ENCODE results near the gene SLC30A4.

Gene SLC30A4

DNA sequence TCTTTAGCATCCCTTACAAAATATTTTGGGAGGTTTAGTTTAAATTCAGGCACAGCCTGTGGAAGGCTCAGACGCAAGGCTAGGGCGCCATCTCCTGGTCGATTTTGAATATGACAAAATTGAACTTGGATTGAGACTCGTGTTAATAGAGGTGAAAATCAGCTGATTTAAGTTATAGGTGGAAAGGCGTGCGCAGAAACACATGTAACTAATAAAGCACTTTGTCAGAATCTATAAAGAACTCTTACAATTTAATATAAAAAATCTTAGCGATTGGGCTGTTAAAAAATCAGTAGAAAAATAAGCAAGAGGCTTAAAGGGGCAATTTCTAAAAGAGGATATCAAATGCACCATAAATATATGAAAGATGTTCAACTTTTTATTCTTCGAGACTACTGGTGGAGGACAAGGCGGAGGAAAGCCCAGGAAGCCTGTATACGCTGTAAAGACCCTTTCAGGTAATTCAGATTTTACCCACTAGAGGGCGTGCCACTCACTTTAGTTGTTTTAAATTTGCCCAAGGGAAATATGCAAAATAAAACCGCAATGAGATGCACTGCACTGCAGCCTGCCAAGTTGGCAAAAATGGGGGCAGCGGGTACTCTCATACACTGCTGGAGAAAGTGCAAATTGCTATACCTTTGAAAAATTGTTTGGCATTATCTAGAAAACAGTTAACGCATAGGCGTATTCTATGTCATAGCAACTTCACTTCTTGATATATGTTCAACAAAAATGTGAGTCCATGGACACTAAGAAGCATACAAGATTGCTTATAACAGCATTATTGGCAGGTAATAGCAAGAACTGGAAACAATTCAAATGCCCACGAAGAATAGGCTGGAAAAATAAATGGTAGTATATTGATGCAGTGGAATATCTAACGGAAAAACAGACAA, 64.7 kb downstream of the SLC30A4 start:
- DNase-seq (ENCODE audit: low read depth, low spot score) = peak; percentile 88
- H3K4me3 ChIP-seq (ENCODE audit: low read length) = peak overlapping the region; percentile 56

DNA sequence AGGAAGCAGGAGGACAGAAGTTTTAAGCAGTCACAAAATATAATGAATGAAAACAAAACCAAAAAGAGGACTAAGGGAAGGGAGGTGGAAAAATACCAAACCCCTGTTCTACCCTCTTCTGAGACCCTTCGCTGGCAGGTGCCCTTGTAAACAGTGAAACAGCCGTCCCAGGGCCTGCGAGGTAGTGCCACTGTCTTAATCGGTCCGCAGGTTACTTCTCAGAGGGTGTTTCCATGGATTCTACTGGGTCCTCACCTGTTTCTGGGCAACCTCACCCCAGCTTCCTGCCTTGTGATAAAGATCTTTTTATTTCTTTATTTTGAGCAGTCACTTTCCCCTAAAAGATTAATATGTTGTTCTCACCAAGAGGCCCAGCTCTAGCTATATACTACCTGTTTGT, 65.3 kb downstream of the SLC30A4 start:
- peak; percentile 31 for DNase-seq (ENCODE audit: low read depth, low spot score)
- no peak overlapping the region for H3K4me3 ChIP-seq (ENCODE audit: low read length)

DNA sequence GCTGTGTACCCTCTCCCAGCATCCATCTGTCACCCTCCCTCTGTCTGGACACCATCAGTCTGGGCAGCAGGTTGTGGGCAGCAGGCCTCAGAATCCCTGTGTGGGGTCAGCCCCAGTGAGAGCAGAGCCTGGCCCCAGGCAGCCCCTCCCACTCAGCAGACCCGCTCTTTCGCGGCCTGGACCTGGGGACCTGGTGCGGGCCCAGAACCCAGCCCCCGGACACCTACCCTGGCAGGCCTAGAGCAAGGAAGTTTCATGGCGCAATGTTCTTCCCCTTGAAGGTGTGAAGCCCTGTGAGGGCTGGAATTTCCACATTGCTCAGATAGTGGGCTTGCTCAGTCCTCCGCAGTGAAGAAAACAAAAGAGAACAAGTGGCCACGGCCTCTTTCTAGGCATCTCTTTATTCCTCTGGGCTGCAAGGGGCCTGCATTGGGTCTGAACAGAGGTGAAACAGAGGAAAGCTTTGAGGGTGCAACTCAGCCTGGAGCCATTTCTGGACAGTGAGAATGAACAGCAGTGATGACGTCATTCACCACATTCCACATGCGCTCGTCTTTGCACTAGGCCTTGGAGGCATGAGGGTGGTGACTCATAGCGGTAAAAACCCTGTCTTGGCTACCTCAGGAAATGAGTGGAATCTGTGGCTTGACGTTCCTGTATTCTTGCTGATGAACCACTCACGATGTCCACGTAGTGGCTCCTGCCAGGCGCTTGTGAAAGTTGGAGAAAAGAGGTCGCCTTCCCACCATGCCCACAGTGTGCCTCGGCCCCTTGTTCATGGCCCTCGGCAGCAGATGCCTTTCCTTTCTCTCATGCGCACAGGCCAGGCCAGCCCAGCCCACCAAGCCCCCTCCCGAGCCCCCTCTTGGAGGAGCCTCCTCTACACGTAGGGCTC, 66.1 kb downstream of the SLC30A4 start:
- no peak overlapping the region for H3K4me3 ChIP-seq (ENCODE audit: low read length)
- peak; percentile 56 for DNase-seq (ENCODE audit: low read depth, low spot score)

DNA sequence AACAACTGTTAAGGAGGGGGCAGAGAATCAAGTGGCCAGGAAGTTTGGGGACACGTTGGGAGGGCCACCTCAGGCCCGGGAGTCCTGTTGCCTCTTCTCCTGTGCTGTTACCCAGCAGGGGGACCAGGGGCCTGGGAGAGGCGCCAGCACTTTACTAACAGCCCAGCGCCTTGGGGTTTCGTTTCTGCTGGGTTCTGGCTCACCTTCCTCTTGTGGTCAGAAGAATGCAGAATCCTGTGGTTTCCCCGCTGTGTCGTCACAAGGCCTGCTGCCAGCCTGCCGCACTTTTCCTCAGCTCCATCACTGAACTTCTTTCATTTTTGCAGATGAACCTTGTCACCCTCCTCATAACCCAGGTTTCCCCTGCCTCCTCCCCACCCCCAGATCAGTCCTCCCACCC, 67.7 kb downstream of the SLC30A4 start:
- peak; percentile 88 for DNase-seq (ENCODE audit: low read depth, low spot score)
- H3K4me3 ChIP-seq (ENCODE audit: low read length) = peak overlapping the region; percentile 31

DNA sequence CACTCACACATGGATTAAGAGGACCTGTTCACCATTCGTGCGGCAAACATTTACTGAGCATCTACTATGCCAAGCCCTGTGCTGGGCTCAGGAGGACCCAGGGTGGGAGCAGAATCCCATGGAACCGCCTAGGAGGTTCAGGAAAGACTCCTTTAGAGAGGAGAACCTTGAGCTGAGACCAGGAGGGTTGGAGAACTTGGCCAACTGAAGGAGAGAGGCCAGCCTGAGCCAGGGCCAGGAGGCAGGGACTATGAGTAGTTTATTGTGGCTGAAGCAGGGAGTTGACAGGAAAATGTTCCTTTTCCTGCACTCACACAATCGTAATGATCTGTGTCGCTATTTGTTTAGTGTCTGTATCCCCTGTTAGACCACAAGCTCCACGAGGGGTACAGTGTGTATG, 71.3 kb downstream of the SLC30A4 start:
- DNase-seq (ENCODE audit: low read depth, low spot score) = no peak
- no peak overlapping the region for H3K4me3 ChIP-seq (ENCODE audit: low read length)

DNA sequence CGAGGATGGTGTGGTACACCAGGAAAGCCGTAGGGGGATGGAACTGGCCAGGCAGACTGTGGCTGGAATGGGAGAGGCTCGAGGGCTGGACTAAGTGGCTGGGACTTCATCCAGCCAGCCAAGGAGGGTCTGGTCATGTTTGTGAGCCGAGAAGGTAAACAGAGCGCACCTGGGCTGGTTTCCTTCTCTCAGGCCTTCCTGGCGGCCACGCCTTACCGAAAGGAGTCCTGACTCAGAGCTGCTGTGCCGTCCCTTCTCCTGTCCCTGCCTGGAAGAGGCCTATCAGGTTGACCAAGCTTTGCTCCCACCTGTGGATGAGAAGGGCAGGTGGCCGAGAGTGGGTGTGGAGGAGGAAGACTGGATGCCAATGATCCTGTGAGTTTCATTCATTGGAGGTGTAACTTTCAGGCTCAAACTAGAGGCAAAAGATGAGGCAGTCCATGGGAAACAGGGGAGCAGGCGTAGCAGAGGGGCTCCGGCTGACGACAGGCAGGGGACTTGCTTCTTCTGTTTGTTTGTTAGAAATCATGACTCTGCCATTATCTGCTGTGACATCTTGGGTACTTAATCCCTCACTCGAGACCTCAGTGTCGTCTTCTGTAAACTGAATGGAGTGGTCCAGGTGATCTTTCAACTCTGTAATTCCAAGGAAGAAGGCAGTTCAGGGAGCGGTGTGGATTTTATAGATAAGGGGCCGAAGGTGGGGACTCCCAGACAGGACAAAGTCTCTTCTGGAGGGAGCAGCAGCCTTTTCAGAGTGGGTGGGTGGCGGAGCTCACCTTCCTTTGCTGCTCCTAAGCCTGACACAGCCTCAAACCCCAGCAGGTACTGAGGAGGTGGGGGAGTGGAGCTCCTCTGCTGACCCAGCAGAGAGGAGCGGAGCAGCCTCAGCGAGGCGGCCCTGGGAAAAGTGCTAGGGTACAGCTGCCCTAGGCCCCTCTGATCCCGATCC, 72.4 kb downstream of the SLC30A4 start:
- no peak overlapping the region for H3K4me3 ChIP-seq (ENCODE audit: low read length)
- no peak for DNase-seq (ENCODE audit: low read depth, low spot score)

DNA sequence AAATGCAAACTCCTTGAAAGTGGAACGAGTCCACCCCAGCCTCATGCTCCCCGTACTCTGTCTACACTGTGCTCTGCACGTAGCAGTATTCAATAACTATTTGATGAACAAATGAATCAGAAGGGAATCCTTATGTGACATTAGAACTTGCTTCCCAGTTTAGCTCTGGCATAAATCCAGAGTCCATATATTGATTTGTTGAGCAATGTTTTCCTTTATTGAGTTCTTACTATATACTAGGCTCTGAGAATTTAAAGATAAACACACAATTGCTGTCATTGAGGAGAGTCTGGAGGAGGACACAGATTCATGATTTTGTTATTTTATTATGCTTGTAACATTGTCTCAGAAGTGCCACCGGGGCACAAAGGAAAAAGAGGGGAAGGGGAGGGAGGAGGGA, 73.2 kb downstream of the SLC30A4 start:
- H3K4me3 ChIP-seq (ENCODE audit: low read length) = no peak overlapping the region
- DNase-seq (ENCODE audit: low read depth, low spot score) = no peak

DNA sequence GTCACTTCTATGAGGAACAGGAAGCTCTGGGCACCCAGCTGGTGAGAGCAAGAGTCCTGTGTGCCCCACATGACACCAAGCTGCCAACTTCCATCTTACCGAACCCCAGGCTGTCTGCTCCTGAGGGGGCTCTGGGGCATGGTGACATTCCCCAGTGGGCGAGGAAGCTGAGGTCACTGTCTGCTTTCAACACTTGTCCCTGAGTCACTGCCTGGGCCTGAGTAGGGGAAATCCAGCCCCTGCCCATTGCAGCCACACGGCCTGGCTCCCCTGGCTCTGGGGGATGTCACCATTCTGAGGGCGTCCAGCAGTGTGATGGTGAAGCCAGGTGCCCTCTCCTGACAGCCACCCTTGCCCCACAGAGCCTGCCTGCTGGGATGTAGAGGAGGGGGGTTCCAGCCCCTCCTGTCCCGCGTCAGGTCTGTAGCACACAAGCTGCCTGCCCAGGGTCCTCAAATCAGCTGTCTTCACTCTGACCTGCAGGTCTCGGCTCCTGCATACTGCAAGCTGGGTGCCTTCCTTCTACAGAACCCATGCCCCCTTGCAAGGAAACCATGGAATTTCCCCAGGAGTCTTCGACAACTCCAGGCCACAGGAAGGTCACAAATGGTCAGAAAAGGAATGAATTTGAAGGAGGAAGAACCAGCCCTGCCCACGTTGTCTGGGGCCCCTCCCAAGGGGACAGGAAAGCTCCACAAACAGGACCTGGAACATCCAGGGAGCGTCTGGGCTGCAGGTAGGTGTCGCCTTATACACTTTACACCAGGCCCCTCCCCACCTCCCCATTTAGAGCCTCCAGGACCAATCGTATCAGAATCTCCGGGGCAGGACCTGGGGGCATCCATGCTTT, 74.3 kb downstream of the SLC30A4 start:
- H3K4me3 ChIP-seq (ENCODE audit: low read length) = no peak overlapping the region
- DNase-seq (ENCODE audit: low read depth, low spot score) = no peak

DNA sequence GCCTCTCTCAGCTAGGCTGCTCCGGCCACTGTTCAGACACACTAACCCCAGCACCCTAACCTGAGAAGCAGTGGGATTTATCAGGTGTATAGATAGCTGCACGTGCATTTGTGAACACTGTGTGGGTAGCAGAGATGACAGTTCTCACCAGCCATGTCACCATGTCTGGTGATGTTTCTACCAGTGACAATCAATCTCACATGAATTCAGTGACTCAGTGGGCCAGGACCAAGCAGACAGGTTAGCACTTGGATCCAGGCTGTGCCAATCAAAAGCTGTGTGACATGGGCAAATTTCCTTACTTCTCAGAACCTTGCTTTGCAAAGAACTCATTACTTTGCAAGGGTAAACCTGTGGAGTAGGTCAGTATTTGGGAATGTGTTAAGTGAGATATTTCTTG, 78.9 kb downstream of the SLC30A4 start:
- no peak for DNase-seq (ENCODE audit: low read depth, low spot score)
- H3K4me3 ChIP-seq (ENCODE audit: low read length) = no peak overlapping the region

DNA sequence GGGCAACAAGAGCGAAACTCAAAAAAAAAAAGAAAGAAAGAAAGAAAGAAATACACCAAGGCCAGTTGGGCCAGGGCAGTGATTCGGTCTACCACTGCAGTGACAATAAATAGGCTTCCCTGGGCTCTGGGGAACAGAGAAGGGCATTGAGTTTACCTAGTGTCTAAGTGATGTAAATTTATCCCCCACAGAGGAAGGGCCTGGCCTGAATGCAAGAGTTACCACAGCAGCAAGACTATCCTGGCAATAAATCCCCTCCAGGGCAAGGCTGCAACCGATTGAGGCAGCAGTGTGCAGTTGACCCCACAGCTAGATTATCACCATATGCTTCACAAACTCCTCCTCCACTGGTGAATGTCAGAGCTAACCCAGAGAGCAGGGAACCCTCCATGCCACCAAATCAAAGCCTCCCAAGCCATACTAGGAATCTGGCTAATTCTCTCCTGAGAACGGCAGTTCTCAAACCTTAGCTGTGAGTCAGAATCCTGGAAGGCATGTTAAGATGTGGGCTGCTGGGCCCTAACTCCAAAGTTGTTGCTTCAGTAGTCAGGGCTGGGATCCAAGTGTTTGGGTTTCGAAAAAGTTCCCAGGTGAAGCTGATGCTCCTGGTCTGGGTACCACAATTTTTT, 79.9 kb downstream of the SLC30A4 start:
- no peak overlapping the region for H3K4me3 ChIP-seq (ENCODE audit: low read length)
- DNase-seq (ENCODE audit: low read depth, low spot score) = no peak

DNA sequence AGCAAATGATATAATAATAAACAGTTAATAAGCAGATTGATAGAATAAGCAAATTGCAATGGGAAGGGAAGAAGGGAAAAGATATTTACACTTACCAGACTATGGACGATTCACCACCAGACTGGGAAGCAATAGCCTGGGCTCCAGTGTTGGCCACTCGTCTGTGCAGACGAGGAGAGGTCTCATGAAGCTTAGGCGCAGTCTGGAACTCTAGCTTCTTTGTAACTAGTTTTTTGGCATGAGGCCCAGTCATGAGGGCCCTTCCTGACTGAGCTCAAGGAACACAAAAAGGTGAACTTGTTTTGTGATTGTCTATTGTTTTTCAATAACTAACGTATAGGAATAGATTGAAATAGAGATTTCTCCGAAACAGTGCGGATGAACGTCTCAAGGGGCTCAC, 80.9 kb downstream of the SLC30A4 start:
- no peak for DNase-seq (ENCODE audit: low read depth, low spot score)
- no peak overlapping the region for H3K4me3 ChIP-seq (ENCODE audit: low read length)

DNA sequence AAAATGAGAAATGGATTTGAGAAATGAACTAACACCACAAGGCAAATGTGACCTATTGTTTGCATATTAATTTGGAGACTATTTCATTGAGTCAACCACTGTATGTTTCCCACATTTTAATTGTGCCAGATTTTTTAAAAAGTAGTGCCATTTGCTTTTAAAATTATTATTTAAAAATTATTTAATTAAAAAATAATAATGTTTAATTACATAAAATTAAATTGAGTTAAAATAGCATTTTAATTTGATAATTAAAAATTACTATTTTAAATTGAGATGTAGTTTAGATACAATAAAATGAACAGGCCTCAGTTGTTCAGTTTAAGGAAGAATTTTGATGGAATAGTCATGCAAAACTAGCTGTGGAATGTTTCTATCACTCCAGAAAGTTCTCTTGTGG, 81.5 kb downstream of the SLC30A4 start:
- no peak overlapping the region for H3K4me3 ChIP-seq (ENCODE audit: low read length)
- no peak for DNase-seq (ENCODE audit: low read depth, low spot score)

DNA sequence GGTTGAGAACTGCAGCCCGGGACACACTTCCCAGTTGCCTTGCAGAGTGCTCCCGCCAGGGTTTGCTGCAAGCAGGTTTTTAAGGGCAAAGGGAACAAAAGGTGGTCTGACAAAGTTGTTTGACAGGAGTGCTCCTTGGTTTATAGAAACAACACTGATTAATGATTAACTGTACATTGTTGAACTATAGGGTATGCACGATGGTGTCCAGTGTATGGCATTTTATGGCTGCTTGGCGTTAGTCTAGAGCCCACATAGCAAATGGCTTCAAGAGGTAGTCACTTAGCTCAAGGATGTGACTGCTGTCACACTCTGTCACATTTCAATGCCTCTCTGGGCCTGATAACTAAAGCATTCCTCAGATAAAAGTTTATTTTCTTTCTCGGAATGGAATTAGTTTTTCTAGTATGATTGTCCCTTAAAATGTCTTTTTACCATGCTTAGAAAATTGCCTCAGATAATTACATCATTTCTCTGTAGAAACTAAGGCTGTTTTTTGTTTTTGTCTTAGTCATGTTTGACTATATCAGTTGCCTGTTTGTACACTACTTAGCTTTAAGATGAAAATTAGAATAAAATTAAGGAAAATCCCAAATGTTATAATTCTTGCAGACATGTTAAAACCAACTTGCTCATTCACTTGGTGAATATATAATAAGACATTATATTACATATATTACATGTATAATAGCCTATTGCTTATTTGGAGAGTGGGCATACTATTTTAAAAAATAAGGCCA, 82.9 kb downstream of the SLC30A4 start:
- no peak overlapping the region for H3K4me3 ChIP-seq (ENCODE audit: low read length)
- DNase-seq (ENCODE audit: low read depth, low spot score) = no peak

DNA sequence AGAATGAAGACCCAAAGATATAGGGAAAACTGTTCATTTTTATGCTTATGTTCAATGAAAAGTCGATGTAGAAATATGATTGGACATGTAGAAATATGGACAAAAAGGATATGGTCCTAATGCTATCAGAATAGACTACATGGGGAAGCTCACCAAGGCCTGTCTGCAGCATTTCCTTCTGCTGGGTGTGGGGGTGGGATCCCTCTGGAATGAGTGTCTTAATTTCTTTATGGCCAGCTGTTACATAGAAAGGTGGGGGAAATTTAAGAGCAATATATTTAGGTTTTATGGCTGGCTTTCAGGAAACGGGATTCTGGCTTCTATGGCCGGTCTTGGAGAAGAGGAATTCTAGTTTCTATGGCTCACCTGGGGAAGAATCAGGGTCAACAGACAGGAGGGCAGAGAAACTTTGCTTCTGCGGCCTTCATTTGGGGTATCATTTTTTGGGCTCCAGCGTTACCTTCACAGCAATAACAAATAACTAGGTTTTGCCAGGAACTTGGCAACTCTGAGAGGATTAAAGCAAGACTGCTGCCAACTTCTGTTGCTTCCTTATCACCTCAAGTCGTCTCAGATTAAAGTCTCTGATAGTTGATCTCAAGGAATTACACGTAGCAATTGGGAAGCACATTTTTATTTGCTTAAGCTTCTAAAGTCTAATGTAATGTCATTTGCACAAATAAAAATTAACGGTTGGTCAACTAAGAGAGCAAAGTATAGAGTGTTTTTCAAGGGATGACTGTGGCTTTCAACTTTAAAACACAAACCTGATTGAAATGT, 87.2 kb downstream of the SLC30A4 start:
- DNase-seq (ENCODE audit: low read depth, low spot score) = no peak
- H3K4me3 ChIP-seq (ENCODE audit: low read length) = no peak overlapping the region

DNA sequence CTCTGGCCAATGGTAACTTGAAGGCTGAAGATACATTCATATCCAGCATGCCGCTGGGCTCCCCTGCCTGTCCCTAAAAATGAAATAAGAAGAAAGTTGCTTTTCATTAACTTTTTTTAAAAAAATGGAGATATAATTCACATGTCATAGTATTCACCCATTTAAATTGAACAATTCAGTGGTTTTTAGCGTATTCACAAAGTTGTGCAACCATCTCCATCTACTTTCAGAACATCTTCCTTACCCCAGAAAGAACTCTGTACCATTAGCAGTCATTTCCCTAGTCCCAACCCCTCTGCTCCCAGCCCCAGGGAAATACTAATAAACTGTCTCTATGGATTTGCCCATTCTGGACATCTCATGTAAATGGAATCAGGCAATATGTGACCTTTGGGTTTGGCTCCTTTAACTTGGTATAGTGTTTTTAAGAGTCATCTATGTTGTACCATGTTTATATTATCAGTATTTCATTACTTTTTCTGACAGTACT, 88.4 kb downstream of the SLC30A4 start:
- H3K4me3 ChIP-seq (ENCODE audit: low read length) = no peak overlapping the region
- no peak for DNase-seq (ENCODE audit: low read depth, low spot score)

DNA sequence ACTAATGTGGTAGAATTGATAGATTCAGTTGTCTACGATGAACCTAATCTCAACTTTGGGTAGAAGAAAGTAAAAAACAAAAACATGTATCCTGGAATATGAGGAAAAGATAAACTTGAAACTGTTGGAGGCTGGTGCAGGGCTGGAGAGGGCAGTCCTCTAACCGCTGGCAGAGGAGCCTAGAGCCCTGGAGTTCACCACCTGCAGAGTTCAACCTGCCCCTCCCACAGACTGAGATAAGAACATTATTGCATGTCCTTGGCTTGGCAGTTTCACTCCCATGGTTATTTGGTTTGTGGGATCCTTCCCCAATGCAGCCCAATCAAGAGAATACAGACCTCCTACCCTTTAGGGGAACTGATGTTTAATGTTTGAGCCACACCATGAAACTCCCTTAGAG, 91.0 kb downstream of the SLC30A4 start:
- H3K4me3 ChIP-seq (ENCODE audit: low read length) = no peak overlapping the region
- no peak for DNase-seq (ENCODE audit: low read depth, low spot score)

All from Jurkat, Clone E6-1 (cell line).